BJ (cell line): ENCODE data around the gene SIN3B. TPM values are rescaled to one million over a fixed set of nuclear protein-coding genes. Genes with fewer than 3 reads are reported as not detected.

Experiments
- CTCF ChIA-PET: fragments of 350-600 bp; formaldehyde crosslinking; extraction: SDS; loops from one replicate; lab custom pipeline; 2021; ENCODE audit warnings: antibody characterized with exemption, inconsistent platforms; lab: Yijun Ruan, JAX
- POLR2A ChIA-PET: fragments of 300-600 bp; sonication (Branson Sonifier 250); formaldehyde crosslinking; extraction: SDS; loops from one replicate; lab custom pipeline; 2021; ENCODE audit warnings: antibody characterized with exemption; lab: Charles Lee
- DNase-seq: peaks from one replicate; pipeline ENCODE4 v3.0.0-alpha.2; 2011; ENCODE audit warnings: low read depth
- H3K27me3 ChIP-seq: 2 replicates; pipeline ENCODE4 v1.6.0; 2011; ENCODE audit warnings: low read length; ENCODE audit not compliant: control insufficient read depth, insufficient read depth
- H3K36me3 ChIP-seq: 2 replicates; pipeline ENCODE4 v1.5.1; 2011; ENCODE audit warnings: low read length; ENCODE audit not compliant: control insufficient read depth, insufficient read depth
- H3K4me3 ChIP-seq: 2 replicates; pipeline ENCODE4 v1.5.1; 2011; ENCODE audit warnings: low read depth, mild to moderate bottlenecking, control low read depth, low read length
- CTCF ChIP-seq: IDR thresholded peaks from 2 replicates; pipeline ENCODE4 v1.5.1; 2011; ENCODE audit warnings: low read depth, mild to moderate bottlenecking, control low read depth, inconsistent platforms, low read length, moderate library complexity; ENCODE audit not compliant: insufficient read depth
- polyA plus RNA-seq: library from polyadenylated mRNA; depleted of rRNA; stranded (reverse); fragments of >200 nt; gene quantifications from 2 replicates; pipeline ENCODE4 v1.2.3, GENCODE V29; 2011

SIN3B gene
- polyA plus RNA-seq, 1 experiment = 25.5 TPM

DNA sequence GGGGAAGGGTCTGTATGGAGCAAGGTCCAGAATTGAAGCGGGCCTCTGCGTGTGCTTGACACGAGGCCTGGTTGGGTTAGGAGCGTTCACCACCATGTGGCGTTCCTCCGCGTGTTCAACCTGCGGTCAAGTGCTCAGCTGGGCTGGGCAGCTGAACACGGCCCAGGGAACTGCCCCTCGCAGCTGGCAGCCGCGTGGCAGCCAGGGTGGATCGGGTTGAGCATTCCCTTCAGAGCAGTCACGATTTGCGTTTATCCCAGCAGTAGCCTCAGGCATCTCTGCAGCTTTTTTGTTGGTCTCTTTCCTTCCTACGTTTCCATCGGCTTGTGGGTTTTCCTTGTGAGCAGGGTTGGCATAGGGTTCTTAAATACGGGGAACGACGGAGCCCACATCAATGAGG lies 30.9 kb downstream of the SIN3B start:
- POLR2A ChIA-PET = no interaction called here

DNA sequence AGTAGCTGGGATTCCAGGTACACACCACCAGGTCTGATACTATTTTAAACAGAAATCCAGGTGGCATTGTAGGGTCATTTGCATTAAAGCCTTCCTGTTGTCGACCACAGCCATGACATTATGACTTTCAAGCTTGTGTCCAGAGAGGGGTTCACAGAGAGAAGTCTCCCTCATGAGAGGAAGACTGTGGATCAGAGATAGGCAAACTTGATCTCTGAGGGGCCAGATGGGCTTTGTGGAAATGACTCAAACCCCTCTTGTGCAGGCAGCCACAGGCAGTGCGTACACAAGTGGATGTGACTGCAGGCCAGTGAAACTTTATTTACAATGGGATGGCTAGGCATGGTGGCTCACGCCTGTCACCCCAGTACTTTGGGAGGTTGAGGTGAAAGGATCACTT lies 31.8 kb downstream of the SIN3B start:
- H3K4me3 ChIP-seq = no peak overlapping the region
- ChIA-PET CTCF (interaction anchor here (0.7 to 1.4 kb wide), 2 partner anchors 117 to 191 kb away, joined by 3 to 4 read pairs; no protein-coding TSS in a partner anchor), POLR2A (no interaction called here)
- DNase-seq = no peak
- no peak for TF ChIP-seq CTCF
- no peaks in the 10 kb centered on the region for H3K27me3 ChIP-seq
- peaks cover 19% of the 10 kb centered on the region for H3K36me3 ChIP-seq

More for the DNA sequence above, 30.9 kb downstream of the SIN3B start:
- Histone ChIP-seq H3K27me3 (no peaks in the 10 kb centered on the region), H3K4me3 (no peak overlapping the region), H3K36me3 (peaks cover 16% of the 10 kb centered on the region)
- DNase-seq = peak; percentile 47
- TF ChIP-seq CTCF = no peak
- CTCF ChIA-PET = interaction anchor here (0.8 to 1.4 kb wide), 2 partner anchors 35 to 192 kb away, joined by 3 read pairs; no protein-coding TSS in a partner anchor

GRCh38 chr19:16861834-16862233 lies 32.6 kb downstream of the SIN3B start:
- H3K27me3 ChIP-seq = no peaks in the 10 kb centered on the region
- no peak for DNase-seq
- ChIA-PET POLR2A (no interaction called here), CTCF (interaction anchor here (1.4 kb wide), 1 partner anchor 191 kb away, joined by 3 read pairs; no protein-coding TSS in a partner anchor)
- TF ChIP-seq CTCF = no peak
- H3K36me3 ChIP-seq = peaks cover 23% of the 10 kb centered on the region
- H3K4me3 ChIP-seq = no peak overlapping the region

DNA sequence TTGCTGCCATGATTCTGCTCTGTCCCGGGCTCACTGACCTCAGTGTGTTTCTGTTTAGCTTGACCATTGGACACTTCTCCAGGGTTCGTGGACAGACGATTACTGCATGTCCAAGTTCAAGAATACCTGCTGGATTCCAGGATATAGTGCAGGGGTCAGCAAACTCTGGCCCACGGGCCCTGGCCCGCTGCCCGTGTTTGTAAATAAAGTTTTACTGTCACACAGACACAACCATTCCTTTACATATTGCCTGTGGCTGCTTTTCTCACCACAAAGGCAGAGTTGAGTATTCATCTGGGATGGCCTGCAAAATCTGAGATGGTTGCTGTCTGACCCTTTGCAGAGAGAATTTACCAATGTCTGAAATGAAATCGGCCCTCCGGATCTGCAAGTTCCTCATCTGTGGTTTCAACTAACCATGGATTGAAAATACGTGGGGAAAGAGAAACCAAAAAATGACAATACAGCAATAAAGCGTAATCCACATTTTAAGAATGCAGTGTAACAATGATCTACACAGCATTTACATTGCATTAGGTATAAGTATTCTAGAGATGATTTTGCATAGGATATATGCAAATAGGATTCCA lies 33.7 kb downstream of the SIN3B start:
- TF ChIP-seq CTCF = no peak
- Histone ChIP-seq H3K36me3 (peaks cover 28% of the 10 kb centered on the region), H3K27me3 (no peaks in the 10 kb centered on the region), H3K4me3 (no peak overlapping the region)
- DNase-seq = no peak
- ChIA-PET POLR2A (no interaction called here), CTCF (no interaction called here)

- POLR2A ChIA-PET = no interaction called here
- TF ChIP-seq CTCF = no peak
- Histone ChIP-seq H3K4me3 (no peak overlapping the region), H3K36me3 (peaks cover 41% of the 10 kb centered on the region), H3K27me3 (no peaks in the 10 kb centered on the region)
- CTCF ChIA-PET = no interaction called here
- no peak for DNase-seq
Measured at GRCh38 chr19:16867211-16867610, 38.0 kb downstream of the SIN3B start.
